GM19193 (cell line): ENCODE data around the gene RPTOR.

ENCODE experiments used
- POLR2A ChIP-seq: IDR thresholded peaks from 4 replicates; pipeline ENCODE4 v1.6.1; 2011; ENCODE audit not compliant: insufficient read depth, insufficient read length; ENCODE audit errors: extremely low read depth

Gene RPTOR

GRCh38 chr17:80649200-80649644, 104.6 kb downstream of the RPTOR start:
- no peak for TF ChIP-seq POLR2A

DNA sequence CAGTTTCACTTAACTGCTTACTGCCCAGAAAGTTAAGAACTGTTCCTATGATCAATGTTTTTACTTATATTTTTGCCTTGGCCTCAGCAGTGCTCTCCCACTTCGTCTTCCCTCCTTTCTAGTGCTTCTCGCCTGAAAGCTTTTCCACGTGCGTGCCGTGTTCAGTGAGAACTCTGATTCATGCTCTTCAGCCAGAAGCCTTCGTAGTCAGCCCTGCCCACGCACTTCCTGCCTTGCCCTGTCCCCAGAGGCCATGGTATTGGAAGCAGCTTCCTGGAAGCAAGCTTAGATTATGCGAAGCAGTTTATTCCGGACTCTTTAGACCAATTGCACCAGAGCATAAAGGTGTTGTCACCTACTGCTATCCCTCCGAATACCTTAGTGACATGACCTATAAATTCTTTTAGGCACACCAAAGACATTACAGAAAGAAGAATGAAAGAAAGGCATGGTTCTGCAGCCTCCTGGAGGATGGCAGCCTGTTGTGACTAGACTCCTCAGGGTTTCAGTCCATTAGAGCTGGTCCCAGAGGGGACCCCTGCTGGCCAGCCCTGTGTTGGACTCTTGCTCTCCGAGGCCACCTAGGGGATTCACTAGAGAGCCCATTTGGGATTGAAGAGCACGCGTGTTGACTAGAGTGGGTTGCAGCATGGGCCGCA, 105.2 kb downstream of the RPTOR start:
- no peak for TF ChIP-seq POLR2A

GRCh38 chr17:80650331-80650672, 105.7 kb downstream of the RPTOR start:
- no peak for TF ChIP-seq POLR2A

GRCh38 chr17:80650751-80651518, 106.3 kb downstream of the RPTOR start:
- TF ChIP-seq POLR2A: no peak

DNA sequence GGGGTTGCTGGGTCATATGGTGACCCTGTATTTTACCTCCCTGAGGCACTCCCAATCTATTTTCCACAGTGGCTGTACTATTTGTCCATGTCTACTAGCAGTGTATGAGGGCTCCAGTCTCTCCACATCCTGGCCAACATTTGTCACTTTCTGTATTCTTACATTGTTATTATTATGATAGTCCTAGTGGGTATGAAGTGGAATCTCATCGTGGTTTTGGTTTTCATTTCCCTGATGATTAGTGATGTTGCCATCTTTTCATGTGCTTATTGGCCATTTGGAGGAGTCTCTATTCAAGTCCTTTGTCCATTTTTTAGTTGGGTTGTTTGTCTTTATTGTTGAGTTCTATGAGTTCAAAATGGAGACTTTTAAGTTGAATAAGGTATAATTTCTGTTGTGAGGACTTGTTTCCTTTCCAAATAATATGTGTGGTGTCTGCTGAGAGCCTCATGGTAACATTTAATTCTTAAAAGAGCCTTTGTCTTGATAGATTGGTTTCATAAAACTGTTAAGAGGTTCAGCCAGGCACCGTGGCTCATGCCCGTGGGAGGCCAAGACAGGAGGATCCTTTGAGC, 108.2 kb downstream of the RPTOR start:
- TF ChIP-seq POLR2A: no peak

- no peak for TF ChIP-seq POLR2A
Measured at GRCh38 chr17:80653856-80654255, 109.2 kb downstream of the RPTOR start.

DNA sequence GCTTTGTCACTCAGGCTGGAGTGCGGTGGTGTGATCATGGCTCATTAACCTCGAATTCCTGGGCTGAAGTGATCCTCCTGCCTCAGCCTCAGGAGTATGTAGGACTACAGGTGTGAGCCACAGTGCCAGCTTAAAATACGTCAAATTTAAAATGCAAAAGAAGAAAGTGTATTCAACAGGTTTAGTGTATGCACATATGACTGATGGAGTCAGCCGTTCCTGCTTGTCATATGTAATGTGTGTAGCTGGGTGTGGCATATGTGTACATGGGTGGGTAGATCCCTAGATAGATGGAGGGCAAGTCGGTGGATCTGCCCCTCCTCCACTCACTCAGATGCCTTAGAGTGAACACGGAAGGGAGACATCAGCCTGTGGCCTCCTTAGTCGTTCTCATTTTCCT, 111.0 kb downstream of the RPTOR start:
- no peak for TF ChIP-seq POLR2A

DNA sequence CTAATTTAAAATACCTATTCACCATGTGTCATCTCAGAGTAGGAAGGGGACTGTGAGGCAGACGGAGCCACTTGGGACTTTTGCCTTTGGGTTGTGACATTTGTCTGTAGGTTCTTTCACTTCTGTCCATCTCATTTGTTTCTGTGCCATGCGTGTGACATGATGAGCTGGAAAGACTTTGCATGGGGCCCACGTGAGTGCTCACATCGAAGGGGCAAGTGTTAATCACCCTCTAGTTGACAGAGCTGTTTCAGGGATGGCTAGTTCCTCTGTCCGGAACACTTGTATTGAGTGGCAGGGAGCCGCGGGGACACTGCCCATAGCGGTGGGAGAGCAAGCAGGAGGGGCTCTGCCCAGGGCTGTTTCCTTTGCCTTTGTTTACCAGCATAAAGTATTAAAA, 112.0 kb downstream of the RPTOR start:
- no peak for TF ChIP-seq POLR2A

DNA sequence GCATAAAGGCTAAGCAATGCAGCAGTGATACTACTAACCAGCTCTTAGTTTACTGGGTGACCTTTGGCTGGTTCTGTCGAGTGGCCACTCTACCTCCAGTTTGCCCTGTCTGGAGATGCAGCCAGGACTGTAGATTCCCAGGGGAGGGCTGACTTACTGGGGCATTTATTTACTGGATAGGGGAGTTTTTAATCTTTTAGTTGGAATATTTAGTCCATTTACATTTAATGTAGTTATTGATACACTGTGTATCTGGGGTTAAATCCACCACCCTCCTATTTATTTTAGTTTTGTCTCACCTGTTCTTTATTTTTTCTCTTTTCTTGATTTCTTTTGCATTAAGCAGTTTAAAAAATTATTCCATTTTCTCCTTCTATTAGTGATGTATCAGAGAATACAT, 112.9 kb downstream of the RPTOR start:
- TF ChIP-seq POLR2A: no peak

GRCh38 chr17:80658821-80659220, 114.2 kb downstream of the RPTOR start:
- no peak for TF ChIP-seq POLR2A

GRCh38 chr17:80659651-80660050, 115.0 kb downstream of the RPTOR start:
- no peak for TF ChIP-seq POLR2A

- no peak for TF ChIP-seq POLR2A
Measured at GRCh38 chr17:80660527-80661198, 116.0 kb downstream of the RPTOR start.

GRCh38 chr17:80662557-80662956, 117.9 kb downstream of the RPTOR start:
- TF ChIP-seq POLR2A: no peak

DNA sequence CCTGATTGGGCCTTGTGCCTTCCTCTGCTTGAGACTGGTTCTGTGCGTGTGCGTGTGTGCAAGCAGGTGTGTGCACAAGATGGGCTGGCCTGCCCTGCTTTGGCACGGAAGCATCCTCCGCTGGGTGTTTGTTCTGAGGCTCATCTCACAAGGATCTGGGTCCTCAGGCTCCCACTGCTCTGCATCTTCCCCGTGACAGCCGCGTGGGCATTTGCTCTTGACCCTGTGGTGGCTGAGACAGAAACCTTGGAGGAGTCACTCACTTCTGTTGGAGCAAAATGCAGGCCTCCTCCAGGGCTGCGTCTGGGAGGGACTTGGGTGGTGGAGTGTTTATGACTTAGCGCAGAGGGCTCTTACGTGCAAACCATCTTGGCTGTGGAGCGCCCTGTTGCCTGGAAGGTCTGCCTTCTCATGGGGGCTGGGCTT, 119.2 kb downstream of the RPTOR start:
- TF ChIP-seq POLR2A: no peak

GRCh38 chr17:80664217-80664790, 119.7 kb downstream of the RPTOR start:
- TF ChIP-seq POLR2A: no peak

- no peak for TF ChIP-seq POLR2A
Measured at GRCh38 chr17:80665792-80666191, 121.2 kb downstream of the RPTOR start.

DNA sequence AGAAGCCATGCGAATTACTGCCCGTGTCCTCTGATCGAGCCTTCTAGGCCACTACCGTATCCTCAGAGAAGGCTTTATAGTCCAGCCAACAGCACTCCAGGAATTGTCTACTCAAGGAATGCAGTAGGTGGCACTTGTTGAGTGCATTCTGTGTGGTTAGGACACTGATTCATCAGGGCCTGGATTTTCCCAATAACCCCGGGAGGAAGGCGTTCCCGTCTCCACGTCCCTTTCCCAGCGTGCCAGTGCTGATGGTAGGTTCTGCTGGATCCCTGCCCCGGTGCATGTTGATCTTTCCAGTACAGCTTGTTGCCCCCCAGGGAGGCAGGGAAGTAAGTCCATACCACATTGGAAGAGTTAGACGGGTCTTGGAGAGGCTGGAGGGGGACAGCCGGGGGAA, 122.2 kb downstream of the RPTOR start:
- TF ChIP-seq POLR2A: no peak
